K562 (cell line): ENCODE data around the gene ZCCHC17. TPM values are rescaled to one million over a fixed set of nuclear protein-coding genes. Genes with fewer than 3 reads are reported as not detected.
A peak's percentile ranks its signal among the peaks of the same experiment; 100 is the strongest.

Source experiments
- ARHGAP35 ChIP-seq: fragments of 450-650 bp; IDR thresholded peaks from 2 replicates; pipeline ENCODE4 v1.6.1; 2018; ENCODE audit not compliant: partially characterized antibody
- BACH1 ChIP-seq: fragments of 200-800 bp; sonication (Bioruptor generic); IDR thresholded peaks from 2 replicates; pipeline ENCODE4 v1.6.1; 2016; ENCODE audit warnings: missing genetic modification characterization, missing compliant biosample characterization
- CBFA2T3 ChIP-seq: fragments of 450-650 bp; IDR thresholded peaks from 2 replicates; pipeline ENCODE4 v1.6.1; 2017
- CEBPB ChIP-seq: fragments of 450-650 bp; IDR thresholded peaks from 2 replicates; pipeline ENCODE4 v1.6.1; 2016; ENCODE audit warnings: missing genetic modification characterization, missing compliant biosample characterization
- EGR1 ChIP-seq: fragments of 450-650 bp; conservative IDR thresholded peaks from 2 replicates; pipeline ENCODE4 v1.6.1; 2017; ENCODE audit warnings: mild to moderate bottlenecking
- ELF2 ChIP-seq: fragments of 250-450 bp; sonication (Bioruptor Pico); IDR thresholded peaks from 2 replicates; pipeline ENCODE4 v1.5.0; 2021; ENCODE audit warnings: mild to moderate bottlenecking
- FIP1L1 ChIP-seq: fragments of 200-400 bp; formaldehyde crosslinking; IDR thresholded peaks from 2 replicates; pipeline ENCODE4 v1.6.1; 2018; ENCODE audit warnings: mild to moderate bottlenecking, low read depth, low read length; ENCODE audit not compliant: poor library complexity, severe bottlenecking
- ILK ChIP-seq: fragments of 450-650 bp; IDR thresholded peaks from 2 replicates; pipeline ENCODE4 v1.6.1; 2016; ENCODE audit warnings: missing genetic modification characterization, low read depth, mild to moderate bottlenecking, missing compliant biosample characterization, moderate library complexity, borderline replicate concordance
- MTA3 ChIP-seq: fragments of 450-650 bp; formaldehyde crosslinking; IDR thresholded peaks from 2 replicates; pipeline ENCODE4 v1.6.1; 2017; ENCODE audit warnings: mild to moderate bottlenecking, borderline replicate concordance
- RCOR1 ChIP-seq, 2 experiments: IDR thresholded peaks; 2 replicates each; pipeline ENCODE4 v1.6.1; 2012; ENCODE audit warnings: low read depth in 2 of 2, low read length in 2 of 2, borderline replicate concordance in 1 of 2, improper control_type of control experiment in 1 of 2
- TRIM28 ChIP-seq: fragments of 450-650 bp; IDR thresholded peaks from 2 replicates; pipeline ENCODE4 v1.6.1; 2017
- ZKSCAN1 ChIP-seq: fragments of 150-350 bp; IDR thresholded peaks from 2 replicates; pipeline ENCODE4 v1.6.1; 2016; ENCODE audit warnings: low read depth, low read length
- ZNF384 ChIP-seq: IDR thresholded peaks from 2 replicates; pipeline ENCODE4 v1.6.1; 2012; ENCODE audit warnings: low read depth, low read length, improper control_type of control experiment
- polyA plus RNA-seq, 8 experiments: library from polyadenylated mRNA; depleted of rRNA in 4 of 8; stranded (reverse) in 5 of 8; unstranded in 3 of 8; fragments of >200 nt; fragmentation: Nextera tagmentation in 2 of 8; fragmentation: Illumina TruSeq in 1 of 8; extraction: Ambion mirVana in 2 of 8; extraction: Trizol in 1 of 8; gene quantifications; 2 replicates each; pipeline versions ENCODE4 v1.2.1 to v1.2.3, GENCODE V29; 2011 to 2014; ENCODE audit warnings: inconsistent platforms in 1 of 8, missing spikeins in 1 of 8
- total RNA-seq, 7 experiments: library from RNA; depleted of rRNA in 6 of 7; stranded (reverse); fragments of >200 nt in 6 of 7; fragmentation: Illumina TruSeq in 2 of 7; extraction: Trizol in 2 of 7; gene quantifications; 2 replicates each; pipeline versions ENCODE4 v1.2.1 to v1.2.3, GENCODE V29; 2011 to 2021; ENCODE audit warnings: low replicate concordance in 1 of 7
- TF ChIP-seq, protein P1 (sequence below): fragments of 450-650 bp; formaldehyde crosslinking; IDR thresholded peaks from 2 replicates; pipeline ENCODE4 v1.4.0; 2020; ENCODE audit warnings: mild to moderate bottlenecking, moderate library complexity
- TF ChIP-seq, protein P2 (sequence below): sonication (generic); formaldehyde crosslinking; IDR thresholded peaks from 2 replicates; pipeline ENCODE4 v1.8.0; 2022; ENCODE audit warnings: mild to moderate bottlenecking, missing genetic modification reagents, borderline replicate concordance
- TF ChIP-seq, protein P3 (sequence below): fragments of 450-650 bp; IDR thresholded peaks from 2 replicates; pipeline ENCODE4 v1.6.1; 2017; ENCODE audit warnings: antibody characterized with exemption, mild to moderate bottlenecking
- TF ChIP-seq, protein P4 (sequence below): fragments of 450-650 bp; IDR thresholded peaks from 2 replicates; pipeline ENCODE4 v1.6.1; 2018; ENCODE audit warnings: mild to moderate bottlenecking, low read depth; ENCODE audit not compliant: partially characterized antibody

The ZCCHC17 gene
- total and polyA plus RNA-seq, 9 of the 15 experiments (the other 6 are each of a cell fraction or from before 2014, with no cell fraction given), result 46.9 to 150 (median 74.7) TPM

DNA sequence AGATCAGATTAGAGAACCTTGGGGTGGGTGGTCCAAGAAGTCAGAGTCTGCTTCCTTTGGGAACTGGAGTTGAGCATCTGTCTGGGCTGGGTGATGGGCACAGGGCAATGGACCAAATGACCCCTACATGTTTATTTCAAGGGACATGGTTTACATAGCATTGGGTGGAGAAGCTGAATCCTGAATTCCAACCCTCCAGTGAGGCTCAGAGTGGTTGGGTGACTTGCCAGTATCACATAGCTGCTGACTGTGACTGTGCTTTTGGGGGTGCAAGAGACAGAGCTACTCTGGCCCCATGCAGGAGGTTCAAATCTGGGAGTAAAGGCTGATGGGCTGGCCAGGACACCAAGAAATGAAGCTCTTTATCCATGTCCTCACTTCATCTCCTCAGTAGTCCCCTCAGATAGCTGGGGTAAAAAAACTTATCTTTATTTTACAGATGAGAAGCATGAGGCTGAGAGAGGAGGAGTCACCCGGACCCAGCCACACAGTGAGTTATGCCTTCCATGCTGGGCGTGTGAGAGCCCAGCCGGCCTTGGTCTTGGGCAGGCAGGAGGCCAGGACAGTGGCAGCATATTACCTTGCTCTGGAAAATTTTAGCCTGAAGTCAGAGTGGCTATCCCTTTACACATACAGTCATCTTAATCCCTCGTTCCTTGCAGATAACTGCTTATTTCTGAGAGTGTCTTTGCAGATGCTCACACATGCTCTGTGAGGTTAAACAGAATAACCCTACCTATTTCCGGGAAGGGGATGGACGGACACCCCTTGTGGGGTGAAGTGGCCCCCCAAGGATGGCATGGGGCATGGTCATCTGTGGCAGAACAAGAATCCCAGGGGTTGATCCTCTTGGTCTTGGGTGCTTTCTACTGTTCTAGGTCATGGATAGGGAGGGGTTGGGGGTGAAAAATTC, 113.4 kb downstream of the ZCCHC17 start (continued):
- TF ChIP-seq, protein P1, sequence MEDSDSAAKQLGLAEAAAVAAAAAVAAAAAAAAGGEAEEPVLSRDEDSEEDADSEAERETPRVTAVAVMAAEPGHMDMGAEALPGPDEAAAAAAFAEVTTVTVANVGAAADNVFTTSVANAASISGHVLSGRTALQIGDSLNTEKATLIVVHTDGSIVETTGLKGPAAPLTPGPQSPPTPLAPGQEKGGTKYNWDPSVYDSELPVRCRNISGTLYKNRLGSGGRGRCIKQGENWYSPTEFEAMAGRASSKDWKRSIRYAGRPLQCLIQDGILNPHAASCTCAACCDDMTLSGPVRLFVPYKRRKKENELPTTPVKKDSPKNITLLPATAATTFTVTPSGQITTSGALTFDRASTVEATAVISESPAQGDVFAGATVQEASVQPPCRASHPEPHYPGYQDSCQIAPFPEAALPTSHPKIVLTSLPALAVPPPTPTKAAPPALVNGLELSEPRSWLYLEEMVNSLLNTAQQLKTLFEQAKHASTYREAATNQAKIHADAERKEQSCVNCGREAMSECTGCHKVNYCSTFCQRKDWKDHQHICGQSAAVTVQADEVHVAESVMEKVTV (CRISPR knock-in tag), result no peak
- TF ChIP-seq ARHGAP35, result no peak
- no peak for TF ChIP-seq BACH1
- no peak for TF ChIP-seq ELF2 (CRISPR knock-in tag)
- 0 out of 2 replicates have a peak, but pooled peaks have one; percentile 8 for TF ChIP-seq ZKSCAN1
- peak; percentile 85 for TF ChIP-seq CBFA2T3
- 0 out of 2 replicates have a peak, but pooled peaks have one; percentile 27 for TF ChIP-seq MTA3
- TF ChIP-seq, protein P2, sequence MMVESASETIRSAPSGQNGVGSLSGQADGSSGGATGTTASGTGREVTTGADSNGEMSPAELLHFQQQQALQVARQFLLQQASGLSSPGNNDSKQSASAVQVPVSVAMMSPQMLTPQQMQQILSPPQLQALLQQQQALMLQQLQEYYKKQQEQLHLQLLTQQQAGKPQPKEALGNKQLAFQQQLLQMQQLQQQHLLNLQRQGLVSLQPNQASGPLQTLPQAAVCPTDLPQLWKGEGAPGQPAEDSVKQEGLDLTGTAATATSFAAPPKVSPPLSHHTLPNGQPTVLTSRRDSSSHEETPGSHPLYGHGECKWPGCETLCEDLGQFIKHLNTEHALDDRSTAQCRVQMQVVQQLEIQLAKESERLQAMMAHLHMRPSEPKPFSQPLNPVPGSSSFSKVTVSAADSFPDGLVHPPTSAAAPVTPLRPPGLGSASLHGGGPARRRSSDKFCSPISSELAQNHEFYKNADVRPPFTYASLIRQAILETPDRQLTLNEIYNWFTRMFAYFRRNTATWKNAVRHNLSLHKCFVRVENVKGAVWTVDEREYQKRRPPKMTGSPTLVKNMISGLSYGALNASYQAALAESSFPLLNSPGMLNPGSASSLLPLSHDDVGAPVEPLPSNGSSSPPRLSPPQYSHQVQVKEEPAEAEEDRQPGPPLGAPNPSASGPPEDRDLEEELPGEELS (CRISPR knock-in tag), result no peak
- no peak for TF ChIP-seq ILK (tag)
- TF ChIP-seq CEBPB (tag), result no peak
- TF ChIP-seq, protein P3, sequence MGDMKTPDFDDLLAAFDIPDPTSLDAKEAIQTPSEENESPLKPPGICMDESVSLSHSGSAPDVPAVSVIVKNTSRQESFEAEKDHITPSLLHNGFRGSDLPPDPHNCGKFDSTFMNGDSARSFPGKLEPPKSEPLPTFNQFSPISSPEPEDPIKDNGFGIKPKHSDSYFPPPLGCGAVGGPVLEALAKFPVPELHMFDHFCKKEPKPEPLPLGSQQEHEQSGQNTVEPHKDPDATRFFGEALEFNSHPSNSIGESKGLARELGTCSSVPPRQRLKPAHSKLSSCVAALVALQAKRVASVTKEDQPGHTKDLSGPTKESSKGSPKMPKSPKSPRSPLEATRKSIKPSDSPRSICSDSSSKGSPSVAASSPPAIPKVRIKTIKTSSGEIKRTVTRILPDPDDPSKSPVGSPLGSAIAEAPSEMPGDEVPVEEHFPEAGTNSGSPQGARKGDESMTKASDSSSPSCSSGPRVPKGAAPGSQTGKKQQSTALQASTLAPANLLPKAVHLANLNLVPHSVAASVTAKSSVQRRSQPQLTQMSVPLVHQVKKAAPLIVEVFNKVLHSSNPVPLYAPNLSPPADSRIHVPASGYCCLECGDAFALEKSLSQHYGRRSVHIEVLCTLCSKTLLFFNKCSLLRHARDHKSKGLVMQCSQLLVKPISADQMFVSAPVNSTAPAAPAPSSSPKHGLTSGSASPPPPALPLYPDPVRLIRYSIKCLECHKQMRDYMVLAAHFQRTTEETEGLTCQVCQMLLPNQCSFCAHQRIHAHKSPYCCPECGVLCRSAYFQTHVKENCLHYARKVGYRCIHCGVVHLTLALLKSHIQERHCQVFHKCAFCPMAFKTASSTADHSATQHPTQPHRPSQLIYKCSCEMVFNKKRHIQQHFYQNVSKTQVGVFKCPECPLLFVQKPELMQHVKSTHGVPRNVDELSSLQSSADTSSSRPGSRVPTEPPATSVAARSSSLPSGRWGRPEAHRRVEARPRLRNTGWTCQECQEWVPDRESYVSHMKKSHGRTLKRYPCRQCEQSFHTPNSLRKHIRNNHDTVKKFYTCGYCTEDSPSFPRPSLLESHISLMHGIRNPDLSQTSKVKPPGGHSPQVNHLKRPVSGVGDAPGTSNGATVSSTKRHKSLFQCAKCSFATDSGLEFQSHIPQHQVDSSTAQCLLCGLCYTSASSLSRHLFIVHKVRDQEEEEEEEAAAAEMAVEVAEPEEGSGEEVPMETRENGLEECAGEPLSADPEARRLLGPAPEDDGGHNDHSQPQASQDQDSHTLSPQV, result 0 out of 2 replicates have a peak, but pooled peaks have one; percentile 40
- TF ChIP-seq RCOR1 (IDR thresholded peaks at IDR 0.05; ENCODE audit: borderline replicate concordance in 1 of 2, low read depth in 2 of 2, low read length in 2 of 2), result no peak
- TF ChIP-seq FIP1L1, result no peak
- TF ChIP-seq EGR1, result no peak
- TF ChIP-seq ZNF384, result peak; percentile 85
- TF ChIP-seq TRIM28, result 0 out of 2 replicates have a peak, but pooled peaks have one; percentile 12
- TF ChIP-seq, protein P4, sequence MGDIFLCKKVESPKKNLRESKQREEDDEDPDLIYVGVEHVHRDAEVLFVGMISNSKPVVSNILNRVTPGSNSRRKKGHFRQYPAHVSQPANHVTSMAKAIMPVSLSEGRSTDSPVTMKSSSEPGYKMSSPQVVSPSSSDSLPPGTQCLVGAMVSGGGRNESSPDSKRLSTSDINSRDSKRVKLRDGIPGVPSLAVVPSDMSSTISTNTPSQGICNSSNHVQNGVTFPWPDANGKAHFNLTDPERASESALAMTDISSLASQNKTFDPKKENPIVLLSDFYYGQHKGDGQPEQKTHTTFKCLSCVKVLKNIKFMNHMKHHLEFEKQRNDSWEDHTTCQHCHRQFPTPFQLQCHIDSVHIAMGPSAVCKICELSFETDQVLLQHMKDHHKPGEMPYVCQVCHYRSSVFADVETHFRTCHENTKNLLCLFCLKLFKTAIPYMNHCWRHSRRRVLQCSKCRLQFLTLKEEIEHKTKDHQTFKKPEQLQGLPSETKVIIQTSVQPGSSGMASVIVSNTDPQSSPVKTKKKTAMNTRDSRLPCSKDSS, result no peak
